Peyer's patch (tissue), 4 donors: ENCODE results near the gene TMEM107.

Experiments used
- CTCF ChIP-seq, 6 experiments: fragments of 450-650 bp in 4 of 6; fragments of 200-600 bp in 2 of 6; sonication (generic) in 1 of 6; IDR thresholded peaks; one replicate each; pipeline ENCODE4 v1.5.1; 2017 to 2019; ENCODE audit warnings: antibody characterized with exemption in 6 of 6, mild to moderate bottlenecking in 3 of 6, moderate library complexity in 1 of 6
- POLR2A ChIP-seq, 2 donors: fragments of 450-650 bp; IDR thresholded peaks; one replicate each; pipeline ENCODE4 v1.5.1; 2017; ENCODE audit warnings: antibody characterized with exemption in 2 of 2, mild to moderate bottlenecking in 2 of 2, moderate library complexity in 2 of 2

GRCh38 chr17:8187517-8188262 is 11.5 kb upstream of the TMEM107 start:
- TF ChIP-seq CTCF (IDR thresholded peaks at IDR 0.05), result no peak
- TF ChIP-seq POLR2A (IDR thresholded peaks at IDR 0.05), result peak; percentile 19 to 53
